Limb (tissue), 2 donors: Measurements from ENCODE around the gene ANO2.

Experiments
- DNase-seq, 2 donors: peaks; one replicate each; pipeline ENCODE4 v3.0.0-alpha.2; 2016; ENCODE audit errors: extremely low spot score in 2 of 2

Gene ANO2

DNA sequence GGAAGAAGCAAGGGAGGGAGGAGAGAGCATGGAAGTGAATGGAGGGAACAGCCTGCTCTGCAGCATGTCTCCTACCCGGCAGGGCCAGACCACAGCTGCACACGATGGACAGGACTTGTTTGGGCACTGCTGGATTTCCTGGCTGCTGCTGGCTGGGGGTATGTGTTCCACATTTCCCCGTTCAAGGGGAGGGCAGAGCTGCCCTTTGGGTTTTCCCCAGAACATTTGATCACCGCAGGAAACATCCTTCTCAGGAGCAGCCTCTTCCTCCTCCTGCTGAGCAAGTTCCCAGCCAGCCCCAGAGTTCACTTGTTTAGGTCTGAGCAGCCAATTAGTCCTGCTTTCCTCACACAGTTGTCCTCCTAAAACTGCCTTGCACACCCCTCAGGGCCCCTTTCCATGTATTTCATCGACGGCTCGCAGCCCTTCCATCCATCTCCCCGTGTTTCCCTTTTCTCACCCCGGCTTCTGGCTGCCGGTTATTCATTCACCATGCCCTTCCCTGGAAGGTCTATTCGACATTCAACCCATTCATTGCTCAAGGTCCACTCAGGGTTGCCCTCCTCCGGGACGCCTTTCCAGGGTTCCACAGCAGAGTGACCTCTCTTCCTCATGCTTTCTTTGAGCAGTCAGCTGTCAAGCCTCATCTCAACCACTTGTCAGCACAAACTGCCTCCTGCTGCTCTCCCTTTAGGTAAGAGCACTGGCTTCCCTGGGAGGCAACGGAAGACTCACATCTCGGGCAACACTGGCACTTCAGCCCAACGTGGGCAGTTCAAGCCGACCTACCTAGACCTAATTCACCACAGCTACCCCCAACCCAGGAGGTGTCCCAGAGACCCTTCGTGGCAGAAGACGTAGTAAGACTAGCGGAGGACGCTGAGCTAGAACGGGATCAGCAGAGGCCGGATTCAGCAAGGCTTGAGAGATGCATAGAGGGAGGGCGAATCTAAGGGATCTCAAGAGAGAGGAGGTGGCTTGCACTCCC is 20.1 kb upstream of the ANO2 start:
- DNase-seq: no peak

DNA sequence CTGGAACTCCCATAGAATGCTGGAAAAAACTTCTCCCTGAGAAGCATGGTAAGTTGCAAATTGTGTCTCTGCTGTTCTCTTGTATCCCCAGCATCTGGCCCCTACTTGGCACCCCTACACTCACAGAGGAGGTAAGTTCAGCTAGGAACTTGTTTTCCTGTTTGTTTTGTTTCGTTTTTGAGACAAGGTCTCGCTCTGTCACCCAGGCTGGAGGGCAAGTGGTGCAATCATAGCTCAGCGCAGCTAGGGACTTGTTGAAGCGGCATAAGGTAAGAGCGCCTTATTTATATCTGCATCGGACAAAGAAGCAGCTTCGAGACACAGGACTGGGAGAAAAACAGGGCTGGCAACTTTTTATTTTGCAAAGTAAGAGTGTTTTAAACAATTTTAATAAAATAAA is 18.5 kb upstream of the ANO2 start:
- no peak for DNase-seq

DNA sequence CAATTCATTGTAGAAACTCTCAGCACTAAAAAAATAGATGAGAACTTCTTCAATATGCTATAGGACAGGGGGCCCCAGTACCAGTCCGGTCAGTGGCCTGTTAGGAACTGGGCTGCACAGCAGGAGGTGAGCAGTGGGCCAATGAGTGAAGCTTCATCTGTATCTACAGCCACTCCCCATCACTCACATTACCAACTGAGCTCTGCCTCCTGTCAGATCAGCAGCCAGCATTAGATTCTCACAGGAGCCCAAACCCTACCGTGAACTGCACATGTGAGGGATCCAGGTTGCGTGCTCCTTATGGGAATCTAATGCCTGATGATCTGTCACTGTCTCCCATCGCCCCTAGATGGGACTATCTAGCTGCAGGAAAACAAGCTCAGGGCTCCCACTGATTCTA is 15.7 kb upstream of the ANO2 start:
- no peak for DNase-seq

DNA sequence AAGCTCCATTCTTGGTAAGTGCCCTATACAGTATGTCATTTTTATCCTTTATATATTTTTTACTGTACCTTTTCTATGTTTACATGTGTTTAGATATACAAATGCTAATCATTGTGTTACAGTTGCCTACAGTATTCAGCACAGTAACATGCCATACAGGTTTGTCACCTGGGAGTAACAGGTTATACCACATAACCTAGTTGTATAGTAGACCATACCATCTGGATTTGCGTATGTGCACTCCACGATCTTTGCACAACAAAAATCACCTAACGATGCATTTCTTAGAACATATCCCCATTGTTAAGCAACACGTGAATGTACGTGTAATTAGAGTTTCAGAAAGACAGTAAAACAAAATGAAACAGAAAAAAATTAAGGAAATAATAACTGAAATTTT is 11.9 kb upstream of the ANO2 start:
- DNase-seq: no peak

DNA sequence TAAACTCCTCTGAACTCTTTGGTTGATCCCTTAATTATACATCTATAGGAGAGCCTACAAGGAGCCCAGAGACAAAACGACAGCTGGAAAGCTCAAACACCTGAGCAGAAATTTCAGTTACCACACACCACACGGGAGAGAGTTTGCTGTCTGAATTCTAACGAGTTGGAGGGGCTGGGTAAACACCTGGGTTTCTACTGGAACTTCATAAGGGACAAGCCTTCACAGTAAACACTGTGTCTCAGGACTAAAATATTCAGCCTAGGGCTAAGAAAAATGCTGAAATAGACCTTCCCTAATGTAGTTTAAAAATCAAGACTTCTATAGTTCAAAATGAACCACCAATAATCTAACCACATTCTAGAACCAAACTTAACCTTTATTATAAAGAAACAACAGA is 9.6 kb upstream of the ANO2 start:
- no peak for DNase-seq

DNA sequence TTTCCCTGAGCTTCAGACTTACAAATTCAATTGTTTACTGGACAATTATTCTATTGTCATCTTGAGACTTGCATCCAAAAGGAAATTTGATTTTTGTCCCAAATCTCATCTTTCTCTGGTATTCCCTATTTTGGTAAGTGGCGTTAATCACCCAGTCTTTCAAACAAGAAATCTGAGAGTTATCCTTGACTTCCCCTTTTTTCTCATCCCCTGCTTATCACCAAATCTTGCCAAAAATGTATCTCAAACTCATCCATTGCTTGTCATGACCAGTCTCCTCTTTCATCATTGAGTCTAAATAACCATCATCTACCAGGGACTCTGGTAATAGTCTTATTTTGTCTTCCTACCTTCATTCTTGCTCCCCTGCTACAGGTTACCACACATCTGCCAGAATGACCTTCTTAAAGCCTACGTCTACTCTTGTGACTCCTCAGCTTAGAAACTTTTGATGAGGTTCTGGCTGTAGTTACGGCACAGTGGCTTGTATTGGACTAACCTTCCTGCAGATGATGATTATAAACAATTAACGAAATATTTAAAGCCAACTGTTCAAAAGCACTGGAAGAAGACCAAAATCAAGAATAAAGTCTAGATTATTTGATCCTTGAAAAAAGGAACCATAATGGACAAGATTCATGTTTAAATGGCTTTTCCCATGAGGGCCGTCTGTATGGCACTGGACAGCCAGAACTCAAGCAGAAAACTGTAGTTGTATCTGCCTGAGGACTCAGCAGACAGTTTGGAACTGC is 9.0 kb upstream of the ANO2 start:
- no peak for DNase-seq

DNA sequence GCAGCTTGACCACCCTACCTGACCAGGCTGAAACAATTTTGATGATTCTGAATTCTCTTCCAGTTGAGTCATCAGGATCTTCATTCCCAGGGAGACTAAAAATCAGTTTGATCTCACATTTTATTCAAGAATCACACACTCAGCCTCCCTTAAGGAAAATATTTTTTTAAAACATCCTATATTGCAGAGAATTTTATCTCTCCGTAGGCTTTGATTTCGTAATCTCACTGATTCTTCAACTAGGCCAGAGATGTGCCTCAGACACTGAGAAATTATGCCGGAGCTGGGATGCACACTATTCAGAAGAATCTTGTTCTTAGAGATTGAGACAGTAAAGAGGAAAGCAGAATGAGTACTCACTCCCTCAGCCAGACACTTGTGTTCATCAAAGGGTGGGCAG is 7.0 kb upstream of the ANO2 start:
- no peak for DNase-seq

DNA sequence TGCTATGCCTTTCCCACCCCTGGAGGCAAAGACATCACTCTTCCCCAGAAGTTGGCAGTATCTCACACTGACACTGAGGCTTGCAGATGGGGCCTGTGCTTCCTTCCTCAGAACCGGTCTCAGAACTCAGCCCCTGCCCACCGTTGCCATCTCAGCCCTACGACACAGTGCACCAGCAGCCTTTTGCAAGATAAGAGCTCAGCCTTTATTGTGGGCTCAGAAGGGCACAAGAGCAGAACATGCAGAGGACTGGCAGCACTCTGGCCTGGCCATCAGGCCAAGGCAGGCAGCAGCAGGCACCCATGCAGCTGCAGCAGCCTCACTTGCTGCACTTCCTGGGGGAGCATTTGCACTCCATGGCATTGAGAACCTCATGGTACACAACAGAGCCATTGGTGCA is 3.6 kb upstream of the ANO2 start:
- DNase-seq: no peak

DNA sequence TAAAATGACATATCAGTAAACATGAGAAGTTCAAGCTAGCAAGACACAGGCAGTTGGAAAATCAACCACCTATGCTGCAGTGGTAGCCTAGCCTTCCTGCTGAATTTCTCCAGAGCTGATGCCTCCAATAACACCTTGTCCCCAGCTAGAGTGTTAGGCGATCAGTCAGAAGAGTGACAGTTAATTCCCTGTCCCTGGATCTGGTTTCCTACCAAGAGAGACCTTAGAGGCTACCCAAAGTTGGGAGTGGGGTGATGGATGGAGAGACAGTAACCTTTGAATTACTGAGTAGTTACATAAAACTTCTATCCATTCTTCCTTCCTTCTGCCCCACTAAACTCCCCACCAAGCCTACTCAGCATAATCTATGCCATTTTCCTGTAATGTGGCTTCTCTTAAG is 1.9 kb upstream of the ANO2 start:
- no peak for DNase-seq

DNA sequence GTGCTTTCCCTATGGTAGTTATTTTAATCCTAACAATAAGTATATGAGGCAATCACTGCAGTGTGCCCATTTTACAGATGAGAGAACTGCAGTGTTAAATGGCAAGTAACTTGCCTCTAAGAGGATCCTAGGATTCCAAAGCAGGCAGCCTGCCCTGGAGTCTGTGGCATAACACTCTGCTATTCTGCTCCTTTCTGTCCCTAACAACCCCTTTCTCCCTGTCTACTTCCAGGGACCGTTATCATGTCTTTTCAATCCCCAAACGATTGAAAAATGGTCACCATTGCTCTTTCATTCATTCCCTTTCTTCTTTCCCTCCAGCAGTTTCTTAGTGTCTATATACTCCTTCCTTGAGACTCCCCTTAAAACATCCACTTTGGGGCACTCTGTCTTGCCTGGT is 1.3 kb upstream of the ANO2 start:
- DNase-seq: no peak

DNA sequence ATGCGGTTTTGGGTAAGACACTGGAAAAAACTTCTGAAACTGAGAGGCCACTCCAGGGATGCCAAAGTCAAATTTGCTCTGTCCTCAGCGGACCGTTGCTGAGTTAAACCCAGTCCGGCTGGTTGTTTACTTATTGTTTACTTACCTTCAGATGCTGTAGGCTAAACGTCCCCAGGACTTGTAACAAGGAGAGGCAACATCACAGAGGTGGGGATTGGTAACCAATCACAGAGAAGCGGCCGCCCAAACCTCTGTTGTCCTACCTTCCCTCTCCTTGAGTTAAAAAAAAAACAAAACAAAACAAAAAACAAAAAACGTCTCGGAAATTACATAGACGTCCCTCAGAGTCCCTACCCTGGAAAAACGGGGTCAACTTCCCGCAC is 380 bp downstream of the ANO2 start:
- no peak for DNase-seq

DNA sequence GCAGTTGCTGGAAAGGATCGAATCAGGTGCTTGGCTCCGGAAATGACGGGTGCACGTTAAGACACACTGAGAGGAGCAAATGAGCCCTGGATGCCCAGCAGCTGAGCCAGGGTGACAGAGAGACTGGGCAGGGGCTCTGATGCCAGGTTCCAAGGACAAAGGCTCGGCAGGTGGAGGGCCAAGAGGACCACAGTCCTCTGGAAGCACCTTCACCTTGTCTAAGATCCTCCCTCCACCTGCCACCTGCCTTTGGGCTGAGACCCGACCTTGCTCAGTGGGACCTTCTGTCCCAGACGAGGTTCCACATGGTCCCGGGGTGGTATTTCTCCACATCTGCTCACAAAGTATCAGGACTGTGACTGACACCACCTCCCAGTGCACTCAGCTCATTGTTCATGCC is 1.0 kb downstream of the ANO2 start:
- DNase-seq: no peak

DNA sequence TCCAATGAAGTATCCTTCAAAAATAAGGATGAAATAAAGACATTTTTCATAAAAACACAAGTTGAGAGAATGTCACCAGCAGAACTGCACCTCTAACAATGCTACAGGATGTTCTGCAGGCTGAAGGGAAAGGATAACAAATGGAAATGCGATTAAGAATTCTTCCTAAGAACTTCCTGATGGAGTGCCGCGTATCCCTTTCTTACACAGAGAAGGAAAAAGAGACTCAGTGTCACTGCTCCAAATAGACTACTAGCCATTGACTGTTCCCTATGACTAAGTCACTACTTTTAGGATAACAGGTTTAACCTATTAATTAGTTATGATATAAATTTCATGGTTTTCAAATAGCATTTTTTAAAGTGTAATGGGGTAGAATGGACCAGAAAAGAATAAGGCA is 3.2 kb downstream of the ANO2 start:
- DNase-seq: no peak

DNA sequence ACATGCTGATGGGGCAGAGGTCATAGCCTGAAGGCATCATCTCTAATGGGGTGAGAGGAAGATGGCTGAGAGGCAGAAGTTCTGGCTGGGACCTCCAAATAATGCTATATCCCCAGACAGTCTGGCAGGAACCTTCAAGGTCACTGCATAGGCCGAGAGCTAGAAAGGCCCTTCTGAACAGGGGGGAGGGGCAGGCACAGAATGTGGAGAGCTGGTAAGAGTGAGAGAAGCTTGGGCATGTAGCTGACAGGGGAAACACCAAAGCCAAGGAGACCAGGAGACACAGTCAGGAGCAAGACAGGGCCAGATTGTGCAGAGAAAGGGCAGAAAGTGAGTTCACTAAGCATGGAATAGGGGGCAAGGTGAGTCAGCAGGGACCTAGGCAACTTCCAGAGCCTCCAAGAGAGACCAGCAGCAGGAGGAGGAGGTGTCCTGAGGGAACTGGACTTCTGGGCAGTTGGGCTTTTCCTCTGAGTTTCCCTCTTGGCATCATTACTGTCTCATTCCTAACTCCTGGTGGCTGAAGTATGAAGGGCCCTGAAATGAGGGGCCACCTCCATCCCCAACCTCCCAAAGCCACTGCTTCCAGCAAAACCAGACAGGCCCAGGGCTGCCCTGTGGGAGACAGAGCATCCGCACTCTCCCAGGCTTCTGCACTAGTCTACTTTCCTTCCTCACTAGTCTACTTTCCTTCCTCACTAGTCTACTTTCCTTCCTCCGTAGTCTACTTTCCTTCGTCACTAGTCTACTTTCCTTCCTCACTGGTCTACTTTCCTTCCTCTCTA is 17.1 kb downstream of the ANO2 start:
- no peak for DNase-seq

DNA sequence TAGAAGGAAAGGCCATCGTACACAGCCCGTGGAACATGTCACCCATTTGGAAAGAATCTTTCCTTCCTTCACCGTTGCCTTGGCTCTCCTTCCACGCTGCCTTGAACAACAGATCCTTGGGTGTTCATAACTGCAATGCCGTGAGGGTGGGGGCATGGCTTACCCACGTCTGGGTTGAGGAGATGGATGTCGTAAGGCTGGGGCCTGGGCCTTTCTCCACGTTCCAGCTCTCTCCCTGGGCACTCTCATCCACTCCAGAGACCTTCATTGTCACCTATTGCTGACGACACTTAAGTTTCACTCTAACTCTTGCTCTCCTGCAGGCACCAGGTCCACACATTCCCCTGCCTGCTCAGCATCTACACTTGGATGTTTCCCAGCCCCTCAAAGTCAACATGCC is 19.4 kb downstream of the ANO2 start:
- DNase-seq: no peak

DNA sequence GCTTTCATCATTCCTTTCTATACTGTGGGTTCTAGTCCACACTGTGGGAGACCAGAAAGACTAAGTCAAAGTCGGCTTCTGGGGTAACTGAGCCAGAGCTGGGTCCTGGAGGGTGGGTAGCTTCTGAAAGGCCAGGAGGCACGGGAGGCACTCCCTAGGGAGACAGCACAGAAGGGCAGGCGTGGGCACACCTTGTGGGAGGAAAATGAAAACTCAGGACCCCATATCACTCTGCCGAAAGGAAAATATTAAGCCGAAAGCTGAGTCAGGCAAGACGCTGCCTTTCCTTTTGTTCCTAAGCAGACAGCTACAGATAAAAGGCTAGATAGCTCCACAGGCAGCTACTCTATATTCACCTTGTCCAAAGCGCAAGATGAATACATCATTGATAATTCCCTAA is 20.7 kb downstream of the ANO2 start:
- DNase-seq: no peak

DNA sequence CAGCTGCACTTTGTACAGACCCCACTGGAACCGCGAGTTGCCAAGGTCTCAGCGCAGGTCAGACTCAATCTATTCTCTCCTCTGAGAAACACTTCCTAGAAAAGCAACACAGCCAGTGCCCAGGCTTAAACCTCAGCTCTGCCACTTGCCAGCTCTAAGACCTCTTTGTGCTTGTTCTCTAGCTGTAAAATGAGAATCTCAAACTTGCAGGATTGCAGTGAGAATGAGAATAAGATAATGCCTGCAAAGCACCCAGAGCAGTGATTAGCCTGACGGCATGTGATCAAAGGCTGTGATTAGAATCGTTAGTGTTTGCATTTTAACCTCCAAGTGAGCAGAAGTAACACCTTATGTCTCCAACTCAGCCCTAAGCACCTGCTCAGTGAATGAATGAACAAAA is 21.3 kb downstream of the ANO2 start:
- no peak for DNase-seq

DNA sequence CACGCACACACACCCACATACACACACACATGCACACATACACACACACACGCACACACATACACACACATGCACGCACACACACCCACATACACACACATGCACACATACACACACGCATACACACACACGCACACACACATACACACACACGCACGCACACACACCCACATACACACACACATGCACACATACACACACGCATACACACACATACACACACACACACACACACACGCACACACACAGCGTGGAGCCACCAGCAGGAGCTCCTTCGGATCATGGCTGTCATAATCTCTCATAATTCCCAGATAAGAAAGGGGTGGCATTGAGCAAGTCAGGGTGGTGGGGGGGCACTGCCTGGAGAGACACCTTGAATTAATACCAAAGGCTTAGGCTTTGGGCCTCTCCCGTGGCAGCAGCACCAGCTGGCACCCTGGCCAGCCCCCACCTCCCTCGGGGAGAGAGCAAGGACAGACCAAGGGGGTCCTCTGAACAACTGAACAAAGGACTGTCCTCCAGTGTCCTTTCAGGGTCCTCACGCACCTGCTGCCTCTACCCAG is 21.9 kb downstream of the ANO2 start:
- DNase-seq: no peak

DNA sequence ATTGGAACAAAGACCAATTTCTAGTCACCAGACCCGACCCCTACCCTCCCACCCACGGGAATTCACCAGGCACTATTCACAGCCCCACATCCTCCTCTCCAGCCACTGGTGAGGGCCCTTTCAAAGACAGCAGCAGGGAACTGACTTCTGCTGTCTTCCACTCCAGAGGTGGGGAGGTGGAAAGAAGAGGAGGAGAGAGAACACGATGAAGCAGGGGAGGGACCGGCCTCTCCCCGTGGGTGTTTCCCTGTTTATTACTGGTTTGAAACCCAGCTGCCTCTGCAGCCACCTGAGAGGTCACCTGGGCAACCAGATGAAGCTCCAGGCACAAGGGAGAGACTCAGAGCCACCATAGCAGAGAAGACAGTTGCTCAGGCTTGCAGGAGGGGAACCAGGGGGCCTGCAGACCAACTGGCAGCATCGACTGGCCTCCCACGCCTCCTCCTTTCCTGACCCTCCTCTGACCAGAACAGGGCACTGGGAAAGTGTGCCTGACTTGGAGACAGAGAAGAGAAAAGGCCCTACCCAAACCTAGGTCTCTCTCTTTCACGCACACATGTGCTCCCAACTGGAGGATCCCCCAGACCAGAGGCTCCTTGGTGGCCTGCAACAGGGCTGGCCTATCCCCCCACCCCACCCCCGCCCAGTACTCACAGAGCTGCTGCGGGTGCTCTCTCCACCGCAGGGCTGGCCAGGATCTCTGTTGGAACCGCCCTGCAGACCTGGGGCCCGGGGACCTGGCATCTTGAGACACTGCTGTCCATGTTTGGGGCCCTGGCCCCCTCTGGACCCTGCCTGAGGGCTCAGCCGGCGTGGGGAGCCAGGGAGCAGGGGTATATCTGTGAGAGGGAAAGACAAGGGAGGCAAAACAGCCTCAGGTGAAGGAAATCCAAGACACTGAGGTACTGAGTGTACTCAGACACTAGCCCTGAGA is 22.8 kb downstream of the ANO2 start:
- no peak for DNase-seq

DNA sequence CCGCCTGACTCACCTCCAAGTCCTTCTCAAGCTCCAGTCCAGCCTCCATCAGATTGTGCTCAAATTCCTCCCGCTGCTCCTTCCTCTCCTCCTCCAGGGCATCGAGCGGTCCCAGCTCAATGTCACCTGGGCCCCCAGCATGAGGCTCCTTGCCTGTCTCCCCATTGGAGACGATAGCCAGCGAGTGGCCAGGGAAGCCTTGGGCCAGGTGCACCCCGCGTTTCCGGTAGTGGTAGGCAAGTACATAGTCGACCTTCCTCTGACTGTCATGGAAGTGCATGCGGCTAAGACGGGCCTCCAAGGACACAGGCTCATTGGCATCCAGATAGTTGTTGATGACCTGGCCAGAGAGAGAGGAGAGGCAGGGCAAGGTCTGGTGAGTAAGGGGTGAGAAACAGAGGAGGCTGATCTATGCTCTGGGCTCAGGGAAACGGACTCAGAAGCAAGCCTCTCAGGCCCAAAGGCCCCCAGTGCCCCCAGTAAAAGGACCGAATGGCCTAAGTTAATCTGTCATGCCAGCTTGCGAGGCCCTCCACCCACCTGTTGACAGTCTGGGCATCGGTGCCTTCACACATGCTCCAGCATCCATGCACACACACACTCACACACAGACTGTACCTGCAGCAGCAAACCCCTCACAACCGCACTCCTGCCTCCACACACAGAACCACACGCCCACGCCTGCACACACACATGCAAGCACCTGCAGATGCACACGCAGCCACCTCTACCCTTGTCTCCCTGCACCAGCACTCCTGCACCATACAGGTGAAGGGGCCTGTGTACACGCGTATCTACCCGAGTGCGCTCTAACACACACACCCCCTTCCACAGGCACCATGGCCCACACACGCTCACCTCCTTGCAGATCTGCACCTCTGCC is 23.8 kb downstream of the ANO2 start:
- DNase-seq: no peak
